Femur (tissue), 1 donor: ENCODE results near the gene CDK5R1.
"Not testable (repeated sequence)": the region's sequence is repeated elsewhere in the genome, so short reads cannot be mapped to it uniquely, and the experiment has no call there.

Experiments used
- DNase-seq: peaks from one replicate; pipeline ENCODE4 v3.0.0-alpha.2; 2017

CDK5R1 gene

GRCh38 chr17:32519228-32520103, 32.7 kb downstream of the CDK5R1 start:
- DNase-seq: peak; percentile 64

GRCh38 chr17:32520104-32520701, 33.4 kb downstream of the CDK5R1 start:
- peak; percentile 32 for DNase-seq

- no peak for DNase-seq
These were observed 34.1 kb downstream of the CDK5R1 start for GRCh38 chr17:32520737-32521404.

- DNase-seq: no peak
These were observed 36.4 kb downstream of the CDK5R1 start for GRCh38 chr17:32523017-32523680.

GRCh38 chr17:32523827-32524552, 37.2 kb downstream of the CDK5R1 start:
- DNase-seq: no peak

GRCh38 chr17:32524553-32524880, 37.7 kb downstream of the CDK5R1 start:
- not testable (repeated sequence) for DNase-seq

GRCh38 chr17:32525122-32525521, 38.3 kb downstream of the CDK5R1 start:
- no peak for DNase-seq

GRCh38 chr17:32527146-32527545, 40.4 kb downstream of the CDK5R1 start:
- no peak for DNase-seq

GRCh38 chr17:32528825-32529224, 42.0 kb downstream of the CDK5R1 start:
- no peak for DNase-seq

GRCh38 chr17:32529604-32530003, 42.8 kb downstream of the CDK5R1 start:
- DNase-seq: no peak

- no peak for DNase-seq
These were observed 46.5 kb downstream of the CDK5R1 start for GRCh38 chr17:32533296-32533695.

- DNase-seq: no peak
These were observed 50.2 kb downstream of the CDK5R1 start for GRCh38 chr17:32536736-32537643.
